Fibroblast of skin of scalp (primary cell): ENCODE data around the gene ZNF436.
A peak's percentile ranks its signal among the peaks of the same experiment; 100 is the strongest.
"Not testable (repeated sequence)": the region's sequence is repeated elsewhere in the genome, so short reads cannot be mapped to it uniquely, and the experiment has no call there.

ENCODE experiments used
- DNase-seq: peaks from one replicate; pipeline ENCODE4 v3.0.0-alpha.2; 2013

The ZNF436 gene

DNA sequence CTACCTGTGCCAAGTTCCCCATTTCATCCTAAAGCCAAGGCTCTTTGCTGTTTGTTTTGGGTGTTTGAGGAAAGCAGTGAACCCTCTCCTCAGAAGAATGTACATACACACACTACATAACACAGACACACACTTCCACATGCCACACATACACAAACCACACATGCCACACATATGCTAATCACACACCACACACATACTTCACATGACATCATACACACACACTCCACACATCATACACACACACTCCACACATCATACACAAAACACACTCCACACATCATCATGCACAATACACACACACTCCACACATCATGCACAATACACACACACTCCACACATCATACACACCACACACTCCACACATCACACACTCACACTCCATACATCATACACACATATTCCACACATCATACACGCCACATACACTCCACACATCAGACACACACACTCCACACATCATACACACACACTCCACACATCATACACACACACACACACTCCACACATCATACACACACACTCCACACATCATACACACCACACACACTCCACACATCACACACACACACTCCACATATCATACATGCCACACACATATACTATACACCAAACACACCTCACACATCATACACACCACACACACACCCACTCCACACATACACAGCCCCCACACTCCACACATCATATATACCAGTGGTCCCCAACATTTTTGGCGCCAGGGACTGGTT lies 22.7 kb upstream of the ZNF436 start:
- no peak for DNase-seq

DNA sequence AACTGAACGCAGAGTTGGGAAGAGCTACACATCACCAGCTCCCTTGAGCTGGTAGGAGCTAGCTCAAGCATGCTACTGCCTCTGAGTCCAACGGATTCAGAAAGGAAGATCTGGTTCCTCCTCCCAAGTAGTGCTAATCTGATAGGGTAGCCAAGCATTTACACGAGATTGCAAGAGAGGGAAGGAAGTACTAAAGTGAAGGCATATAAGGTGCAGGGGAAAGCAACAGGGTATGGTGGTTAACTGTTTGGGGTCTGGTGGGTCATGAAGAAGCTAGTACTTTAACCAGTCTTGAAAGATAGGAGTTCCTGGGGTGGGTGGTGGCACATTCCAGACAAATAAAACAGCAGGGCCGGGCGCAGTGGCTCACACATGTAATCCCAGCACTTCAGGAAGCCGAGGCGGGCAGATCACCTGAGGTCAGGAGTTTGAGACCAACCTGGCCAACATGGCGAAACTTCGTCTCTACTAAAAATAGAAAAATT lies 20.2 kb upstream of the ZNF436 start:
- no peak for DNase-seq

DNA sequence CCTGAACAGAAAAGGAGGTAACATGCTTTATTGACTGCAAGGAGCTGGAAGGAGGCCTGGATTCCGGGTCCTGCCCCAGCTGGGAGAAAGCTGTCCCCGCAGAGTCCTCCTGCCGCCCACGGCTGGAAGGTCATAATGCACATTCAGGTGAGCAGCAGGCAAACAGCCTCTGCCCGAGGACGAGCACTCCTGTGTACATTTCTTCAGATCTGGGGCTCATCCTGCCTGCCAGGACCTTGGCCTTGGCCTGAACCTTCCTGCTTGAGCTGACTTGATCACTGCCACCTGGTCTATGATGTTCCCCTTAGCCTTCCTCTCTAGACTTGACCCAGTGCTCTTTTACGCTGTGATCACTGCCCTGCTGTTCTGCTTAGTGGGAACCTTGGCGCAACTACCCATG lies 17.9 kb upstream of the ZNF436 start:
- no peak for DNase-seq

DNA sequence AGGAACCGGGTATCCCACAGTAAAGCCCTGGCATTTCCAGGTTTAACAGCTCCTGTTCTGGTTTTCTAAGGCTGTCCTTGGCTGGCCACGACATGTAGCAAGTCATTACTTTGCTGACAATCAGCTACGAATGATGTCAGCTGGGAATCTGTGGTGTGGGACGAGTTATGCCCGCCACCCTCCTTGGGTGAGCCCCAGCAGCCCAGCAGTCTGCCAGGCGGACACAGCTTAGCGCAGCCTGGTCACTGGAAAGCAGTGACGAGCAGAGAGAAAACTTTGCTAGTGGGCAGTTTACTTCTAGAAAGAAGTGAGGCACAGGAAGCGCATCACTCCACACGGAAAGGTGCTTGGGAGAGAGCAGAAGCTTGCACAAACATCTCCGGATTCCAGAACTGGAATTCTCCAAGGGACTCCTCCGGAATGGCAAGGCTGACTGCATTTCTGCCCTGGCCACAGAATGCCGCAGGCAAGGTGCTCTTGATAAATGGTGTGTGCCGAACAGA lies 15.5 kb upstream of the ZNF436 start:
- DNase-seq, result no peak

DNA sequence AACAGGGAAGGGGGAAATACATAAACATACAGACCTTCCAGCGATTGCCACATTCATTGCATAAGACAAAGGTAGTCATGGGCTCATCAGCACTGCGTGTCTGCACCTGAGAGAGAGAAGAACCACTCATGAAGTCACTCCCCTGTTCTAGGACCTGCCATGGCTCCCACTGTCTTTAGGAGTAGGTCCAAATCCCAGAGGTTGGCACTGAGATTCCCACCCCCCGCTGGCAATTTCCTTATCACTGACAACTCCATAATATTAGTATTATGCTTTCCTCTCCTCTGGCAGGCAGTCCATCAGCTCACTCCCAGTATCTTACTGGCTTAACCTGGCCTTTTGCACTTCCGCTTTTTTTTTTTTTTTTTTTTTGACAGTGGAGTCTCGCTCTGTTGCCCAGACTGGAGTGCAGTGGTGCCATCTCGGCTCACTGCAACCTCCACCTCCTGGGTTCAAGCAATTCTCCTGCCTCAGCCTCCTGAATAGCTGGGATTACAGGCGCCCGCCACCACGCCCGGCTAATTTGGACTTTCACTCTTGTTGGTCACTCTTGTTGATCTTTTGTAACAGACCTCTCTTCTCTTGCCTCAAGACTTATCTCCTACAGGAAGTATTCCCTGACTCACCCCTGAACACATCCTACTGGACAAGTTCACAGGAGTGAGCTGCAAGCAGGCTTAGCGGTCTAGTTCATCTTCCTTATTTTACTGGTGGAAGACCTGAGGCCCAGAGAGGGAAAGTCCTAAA lies 14.8 kb upstream of the ZNF436 start:
- DNase-seq, result no peak

DNA sequence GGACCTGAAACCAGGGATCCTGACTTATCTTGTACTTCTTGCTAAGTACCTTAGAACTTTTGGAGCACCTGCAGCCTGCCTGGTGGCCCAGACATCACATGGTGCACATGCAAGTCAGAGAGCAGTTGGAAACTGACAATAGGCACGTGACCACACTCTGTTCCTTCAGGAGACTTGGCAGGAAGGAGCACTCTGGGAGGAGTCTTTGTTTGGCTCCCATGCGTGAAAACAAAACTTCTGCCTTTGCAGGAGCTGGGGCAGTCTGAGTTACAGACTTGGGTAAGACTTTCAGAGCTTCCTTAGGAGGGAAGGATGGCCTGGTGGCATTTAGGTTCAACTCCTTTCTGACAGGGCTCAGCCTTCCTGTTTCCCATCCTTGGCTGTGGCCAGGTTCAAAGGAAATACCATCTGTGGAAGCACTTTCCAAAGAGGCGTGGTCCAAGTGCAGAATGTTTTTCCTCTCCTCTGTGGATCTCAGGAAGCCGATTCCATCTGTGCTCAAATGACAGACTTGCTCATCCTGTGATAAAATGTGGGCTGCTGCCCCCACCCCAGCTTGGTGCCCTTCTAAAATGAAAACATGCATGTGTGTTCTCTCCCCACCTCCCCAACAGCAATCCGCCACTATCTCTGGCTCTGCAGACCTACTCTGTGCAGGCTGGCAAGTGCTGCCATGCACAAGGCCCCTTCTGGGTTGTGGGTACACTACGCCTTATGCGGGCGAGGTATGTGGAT lies 14.1 kb upstream of the ZNF436 start:
- DNase-seq, result no peak

DNA sequence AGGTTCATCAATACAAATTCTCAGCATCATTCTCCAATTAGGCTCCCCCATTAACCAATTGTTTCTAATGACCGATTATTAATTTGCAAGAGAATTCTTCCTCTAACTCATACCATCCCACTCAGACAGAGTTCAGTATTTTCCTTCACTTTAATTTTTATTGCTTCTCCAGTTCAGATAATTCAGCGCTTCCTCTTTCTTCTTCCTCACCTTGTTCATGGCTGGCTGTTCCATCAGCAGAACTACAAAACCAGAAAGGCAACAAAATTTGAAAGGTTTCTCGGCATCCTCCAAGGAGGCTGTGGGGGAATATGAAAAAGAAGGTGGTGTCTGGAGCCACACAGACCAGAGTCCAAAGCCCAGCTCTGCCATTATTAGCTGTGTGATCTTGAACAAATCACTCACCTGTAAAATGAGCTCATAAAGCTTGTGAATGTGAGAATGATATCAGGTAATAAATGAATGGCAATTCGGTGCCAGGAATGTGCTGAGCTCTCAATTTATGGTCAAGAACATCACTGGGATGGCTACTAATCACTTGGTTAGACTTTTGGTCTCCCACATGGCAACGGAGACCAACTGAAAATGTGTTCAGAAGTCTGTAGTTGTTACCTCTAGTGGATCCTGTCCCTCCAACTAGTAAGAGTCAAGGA lies 11.7 kb upstream of the ZNF436 start:
- no peak for DNase-seq

DNA sequence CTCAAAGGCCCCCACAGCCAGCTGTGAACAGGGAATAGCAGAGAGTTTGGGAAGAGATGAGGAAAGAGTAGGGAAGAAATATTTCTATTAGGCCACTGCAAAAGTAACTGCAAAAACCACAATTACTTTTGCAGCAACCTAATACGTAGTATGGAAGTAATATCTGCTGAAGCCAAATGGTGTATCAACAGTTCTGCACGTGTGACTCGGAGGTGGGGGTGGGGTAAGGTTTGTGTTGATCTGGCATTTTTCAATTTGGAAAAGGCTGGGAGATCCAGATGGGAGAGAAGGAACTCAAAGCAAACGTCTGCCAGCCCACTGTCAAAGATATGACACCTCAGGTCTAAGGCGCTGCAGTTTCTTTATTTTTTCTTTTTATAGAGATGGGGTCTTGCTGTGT lies 11.1 kb upstream of the ZNF436 start:
- no peak for DNase-seq

DNA sequence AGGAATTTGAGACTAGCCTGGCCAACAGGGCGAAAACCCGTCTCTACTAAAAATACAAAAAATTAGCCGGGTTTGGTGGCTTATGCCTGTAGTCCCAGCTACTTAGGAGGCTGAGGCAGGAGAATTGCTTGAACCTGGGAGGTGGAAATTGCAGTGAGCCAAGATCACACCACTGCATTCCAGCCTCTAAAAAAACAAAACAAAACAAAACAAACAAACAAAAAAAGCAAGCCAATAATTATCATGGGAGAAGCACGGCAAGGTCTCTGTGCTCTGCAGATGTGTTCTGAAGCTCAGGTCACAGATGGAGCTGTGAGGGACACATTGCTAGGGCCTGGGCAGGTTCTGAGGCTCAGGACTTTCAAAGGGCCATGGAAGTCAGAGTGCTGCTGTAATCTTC lies 10.6 kb upstream of the ZNF436 start:
- DNase-seq, result not testable (repeated sequence)

DNA sequence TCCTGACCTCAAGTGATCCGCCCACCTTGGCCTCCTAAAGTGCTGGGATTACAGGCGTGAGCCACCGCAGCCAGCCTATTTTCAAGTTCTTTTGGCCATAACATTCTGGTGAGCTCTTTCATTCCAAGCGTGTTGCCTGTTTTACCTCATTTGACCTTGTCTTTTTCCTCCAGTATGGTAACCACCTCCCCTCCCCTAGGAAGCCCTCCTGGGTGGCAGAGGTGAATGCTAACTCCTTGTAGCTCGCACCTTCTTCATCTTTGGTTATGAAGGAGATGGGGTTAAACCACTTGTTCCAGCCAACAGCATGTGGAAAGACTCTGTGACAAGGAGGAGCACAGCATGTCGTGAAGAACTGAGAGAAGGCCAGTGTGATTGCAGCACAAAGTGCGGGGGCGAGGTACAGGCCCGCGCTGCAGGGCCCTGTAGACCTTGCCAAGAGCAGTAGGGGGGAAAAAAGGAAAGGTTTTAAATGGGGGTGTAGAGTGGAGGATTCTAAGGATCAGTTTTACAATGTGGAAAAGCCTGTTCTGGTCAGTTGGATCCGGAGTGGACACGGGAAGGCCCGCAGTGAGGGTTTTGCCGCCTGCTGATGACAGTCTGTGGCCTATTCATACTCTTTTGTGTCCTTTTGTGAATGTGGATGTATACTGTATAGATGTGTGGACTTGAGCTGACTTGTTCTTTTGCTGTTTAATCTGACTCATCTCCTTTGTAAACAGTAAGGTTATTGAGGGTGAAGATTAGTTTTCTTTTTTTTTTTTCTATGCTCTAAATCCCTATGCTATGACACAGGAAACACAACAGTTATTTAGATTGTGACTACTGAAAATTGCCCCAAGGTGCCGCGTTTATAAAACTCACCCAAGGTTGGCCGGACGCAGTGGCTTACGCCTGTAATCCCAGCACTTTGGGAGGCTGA lies 7.5 kb upstream of the ZNF436 start:
- DNase-seq, result peak; percentile 51

DNA sequence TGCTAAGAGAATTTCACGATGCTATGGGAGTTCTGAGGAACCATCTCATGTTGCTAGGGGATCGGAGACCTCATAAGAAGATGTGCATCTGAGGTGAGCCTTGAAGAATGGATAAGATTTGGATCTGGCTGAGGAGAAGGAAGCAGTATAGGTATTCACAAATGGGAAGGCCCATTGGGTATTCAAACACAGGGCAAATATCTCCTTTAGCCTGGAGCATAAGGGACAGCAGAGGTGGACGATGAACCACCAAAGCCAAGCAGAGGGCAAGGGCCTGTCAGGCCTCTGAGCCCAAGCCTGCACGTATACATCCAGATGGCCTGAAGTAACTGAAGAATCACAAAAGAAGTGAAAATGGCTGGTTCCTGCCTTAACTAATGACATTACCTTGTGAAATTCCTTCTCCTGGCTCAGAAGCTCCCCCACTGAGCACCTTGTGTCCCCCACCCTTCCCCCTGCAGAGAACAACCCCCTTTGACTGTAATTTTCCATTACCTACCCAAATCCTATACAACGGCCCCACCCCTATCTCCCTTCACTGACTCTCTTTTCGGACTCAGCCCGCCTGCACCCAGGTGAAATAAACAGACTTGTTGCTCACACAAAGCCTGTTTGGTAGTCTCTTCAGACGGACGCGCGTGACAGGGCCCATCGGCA lies 4.6 kb upstream of the ZNF436 start:
- not testable (repeated sequence) for DNase-seq

DNA sequence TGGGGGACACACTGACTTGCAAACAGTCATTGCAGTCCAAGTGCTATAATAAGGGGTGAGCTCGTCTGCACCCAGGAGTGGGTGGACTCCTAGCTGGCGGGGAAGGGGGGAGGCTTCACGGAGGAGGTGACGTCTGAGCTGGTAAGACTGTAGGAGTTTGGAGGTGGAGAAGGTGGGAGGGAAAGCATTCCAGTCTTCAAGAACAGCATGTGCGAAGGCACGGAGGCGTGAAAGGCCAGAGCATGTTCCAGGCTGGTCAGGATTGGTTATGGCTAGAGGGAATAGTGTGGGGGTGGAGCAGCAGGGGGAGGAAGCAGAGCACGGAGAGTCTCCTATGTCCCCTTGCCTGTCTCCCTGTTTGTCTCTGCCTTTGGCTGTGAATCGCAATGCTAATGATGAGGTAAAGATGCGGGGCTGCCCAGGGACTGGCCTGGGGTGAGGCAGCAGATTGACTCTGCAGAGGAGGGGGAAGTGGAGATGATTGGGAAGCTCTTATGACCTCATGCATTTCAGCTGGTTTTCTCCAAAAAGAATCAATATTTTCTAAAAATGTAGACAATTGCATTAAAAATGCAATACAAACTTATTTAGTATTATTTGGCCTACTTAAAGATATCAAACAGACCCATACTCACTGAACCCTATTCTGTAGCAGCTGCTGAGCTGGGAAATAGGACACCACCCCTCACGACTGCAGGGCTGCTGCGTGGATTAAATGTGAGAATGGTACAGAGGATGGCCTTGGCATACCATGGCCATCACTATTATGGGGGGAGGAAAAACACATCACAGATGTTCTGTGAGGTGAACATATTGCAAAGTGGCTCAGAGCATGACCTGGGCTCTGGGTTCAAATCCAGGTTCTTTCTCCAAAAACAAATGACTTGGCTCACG lies 2.6 kb upstream of the ZNF436 start:
- no peak for DNase-seq

DNA sequence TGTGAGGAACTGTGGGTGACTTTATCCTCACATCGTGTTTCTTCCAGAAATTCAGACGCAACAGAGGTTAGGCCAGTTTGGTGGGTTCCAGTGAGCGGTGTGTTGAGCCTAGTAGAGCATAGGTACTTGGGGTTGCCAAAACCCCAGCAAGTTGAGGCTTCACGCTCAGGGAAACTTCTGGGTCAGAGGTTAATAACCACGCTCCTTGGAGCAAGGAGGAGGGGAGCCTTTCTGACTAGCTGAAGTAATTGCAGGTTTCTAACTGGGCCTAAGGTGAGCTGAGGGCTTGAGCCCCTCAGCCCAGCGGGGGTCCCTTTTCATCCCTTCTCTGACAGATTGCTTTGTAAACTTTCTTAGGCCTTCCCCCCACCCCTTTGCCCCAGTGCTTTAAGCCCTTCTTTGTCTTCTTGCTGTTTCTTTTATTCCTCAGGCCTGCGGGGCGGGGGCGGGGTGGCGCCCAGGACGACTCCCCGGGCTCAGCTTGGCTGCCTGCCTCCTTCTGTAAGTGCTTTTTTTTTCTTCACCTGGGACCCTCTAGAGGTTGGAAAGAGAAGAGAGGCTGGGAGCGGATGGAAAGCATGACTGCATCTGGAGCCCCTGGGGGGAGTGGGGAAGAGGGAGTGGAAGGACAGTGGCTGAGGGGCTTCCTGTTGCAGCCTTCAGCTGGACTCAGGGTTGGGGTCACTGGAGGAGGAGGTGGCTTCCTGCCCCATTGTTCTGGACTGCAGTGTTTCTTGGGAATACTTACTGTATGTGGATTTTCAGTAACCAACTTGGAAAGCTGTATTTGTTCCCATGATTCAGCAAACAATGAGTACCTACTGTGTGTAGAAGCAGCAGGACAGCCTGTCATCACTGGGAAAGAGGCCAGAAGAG lies 1.3 kb upstream of the ZNF436 start:
- DNase-seq, result no peak

DNA sequence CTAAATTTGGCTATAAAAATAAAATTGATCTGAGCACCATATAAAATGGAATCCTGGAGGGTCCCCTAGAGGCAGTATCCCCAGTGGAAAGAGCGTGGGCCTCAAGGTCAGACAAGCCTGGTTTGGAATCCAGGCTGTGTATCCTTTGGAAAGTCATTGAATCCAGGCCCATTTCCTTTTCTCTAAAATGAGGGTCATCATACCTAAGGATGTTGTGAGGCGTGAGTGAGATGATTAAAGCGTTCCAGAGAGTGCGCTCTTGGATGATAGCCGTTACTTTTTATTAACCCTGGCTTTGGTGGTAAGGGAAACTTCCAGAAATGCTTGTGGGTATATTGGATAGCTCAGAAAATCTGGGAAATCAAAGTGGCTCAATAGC lies 683 bp upstream of the ZNF436 start:
- no peak for DNase-seq

DNA sequence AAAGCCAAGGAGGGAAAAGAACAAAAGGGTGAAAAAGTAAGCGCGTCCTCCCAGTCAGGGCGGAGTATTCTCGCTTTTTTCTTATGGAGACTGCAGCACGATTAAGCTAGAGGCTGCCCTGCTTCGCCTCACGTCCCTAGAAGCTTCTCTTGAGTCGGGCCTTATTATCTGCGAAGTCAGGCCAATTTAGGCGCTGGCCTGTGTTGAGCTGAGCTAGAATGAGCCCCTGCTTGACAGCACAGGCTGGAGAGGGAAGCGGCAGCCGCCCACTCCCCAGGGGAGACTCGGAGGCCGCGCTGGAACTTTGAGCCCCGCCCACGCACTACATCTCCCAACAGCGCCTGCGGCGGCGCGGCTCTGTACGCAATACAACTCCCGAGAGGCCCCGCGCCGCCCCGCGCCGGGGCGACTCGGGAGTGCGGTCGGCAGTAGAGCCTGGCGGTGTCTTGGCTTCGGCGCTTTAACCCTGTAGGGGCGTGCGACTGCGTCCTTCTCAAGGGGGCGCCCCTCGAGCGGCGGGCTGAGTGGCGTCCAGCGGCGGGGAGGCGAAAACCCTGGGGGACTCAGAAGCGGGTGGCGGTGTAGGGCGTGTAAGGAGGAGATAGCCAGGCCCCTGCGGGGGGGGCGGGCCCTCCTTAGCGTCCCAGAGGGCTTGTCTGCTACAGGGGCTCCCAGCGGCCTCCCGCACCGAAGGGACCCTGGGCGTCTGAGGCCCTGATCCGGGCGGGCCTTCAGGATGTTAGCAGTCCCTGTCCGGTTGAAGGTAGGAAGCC lies 888 bp downstream of the ZNF436 start:
- DNase-seq, result peak; percentile 93

DNA sequence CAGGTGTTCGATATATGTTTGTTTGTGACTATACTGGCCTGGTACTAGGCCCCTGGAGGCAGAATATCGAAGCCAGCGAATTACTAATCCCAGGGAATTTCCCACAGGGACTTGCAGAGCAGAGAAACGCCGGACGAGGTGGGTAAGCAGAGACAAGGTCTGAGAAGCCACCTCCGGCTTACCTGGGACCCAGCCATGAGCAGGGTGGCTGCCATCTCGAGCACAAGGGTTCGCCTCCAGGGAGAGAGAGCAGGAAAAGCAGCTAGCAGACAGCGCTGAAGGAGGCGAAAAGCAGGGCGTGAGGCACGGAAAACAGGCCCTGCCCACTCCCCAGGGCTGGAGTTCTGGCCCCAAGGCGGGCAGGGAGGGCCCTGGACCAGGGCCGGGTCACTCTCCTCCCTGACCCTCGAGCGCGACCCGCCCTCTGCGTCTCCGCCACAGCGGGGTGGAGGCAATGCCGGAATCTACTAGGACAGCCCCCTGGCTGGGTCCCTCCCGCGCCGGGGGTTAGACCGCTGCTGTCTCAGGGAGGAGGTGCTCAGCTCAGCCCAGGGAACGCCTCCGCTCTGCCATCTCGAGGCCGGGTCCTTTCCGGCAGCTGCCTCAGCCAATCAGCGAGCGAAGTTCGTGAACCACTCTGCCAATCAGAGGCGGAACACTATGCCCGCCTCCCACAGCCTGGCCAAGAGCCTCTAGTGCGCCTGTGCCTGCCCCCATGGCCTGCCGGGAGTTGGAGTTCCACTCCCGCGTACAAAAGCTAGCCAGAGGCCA lies 1.7 kb downstream of the ZNF436 start:
- peak; percentile 99 for DNase-seq

DNA sequence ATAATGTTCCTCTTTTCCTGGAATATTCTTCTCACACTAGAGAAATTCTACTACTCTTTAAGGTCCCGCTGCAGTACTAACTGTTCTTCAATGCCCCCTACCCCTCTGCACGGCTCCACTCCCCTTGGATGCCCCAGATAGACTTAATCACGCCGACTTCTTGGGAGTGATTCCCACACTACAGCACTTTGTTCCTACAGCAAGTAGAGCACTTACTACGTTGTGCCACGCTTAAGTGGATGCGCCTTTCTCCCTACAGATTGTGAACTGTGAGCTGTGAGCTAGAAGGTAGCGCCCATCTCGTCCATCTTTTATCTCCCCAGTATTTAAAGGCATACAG lies 2.2 kb downstream of the ZNF436 start:
- no peak for DNase-seq
